HepG2 (cell line): ENCODE data around the gene ZMYM4. TPM values are rescaled to one million over a fixed set of nuclear protein-coding genes. Genes with fewer than 3 reads are reported as not detected.

ENCODE experiments used
- ATAC-seq: fragments of 200-7000 bp; cut with Tn5 transposase; 3 replicates; pipeline ENCODE4 v1.9.1; 2020; ENCODE audit warnings: mild to moderate bottlenecking, moderate library complexity
- BruUV-seq: library from RNA; stranded (reverse); fragments of 400-500 nt; replicated peaks from 2 replicates; lab custom pipeline; 2021; lab: Mats Ljungman, UMichigan
- CTCF ChIA-PET: fragments of 300-600 bp; formaldehyde crosslinking; extraction: SDS; loops from one replicate; lab custom pipeline; 2021; ENCODE audit warnings: low total read pairs, inconsistent platforms, low intra/inter-chr PET ratio; lab: Yijun Ruan, JAX
- POLR2A ChIA-PET: fragments of 350-600 bp; sonication (Branson Sonifier 250); formaldehyde crosslinking; loops from one replicate; lab custom pipeline; 2020; ENCODE audit warnings: antibody characterized with exemption, inconsistent platforms; lab: Yijun Ruan, JAX
- DNase-seq: peaks from one replicate; pipeline ENCODE4 v3.0.0-alpha.2; 2015; ENCODE audit warnings: low spot score
- FAIRE-seq: peaks from 3 replicates; lab custom pipeline; 2011; peaks lifted over from hg19 to GRCh38; lab: Jason Lieb, UNC
- H2AFZ ChIP-seq: one replicate; pipeline ENCODE4 v1.6.1; 2011; ENCODE audit warnings: low read length, inconsistent platforms
- H3K27ac ChIP-seq: fragments of 300-600 bp; 3 replicates; pipeline ENCODE4 v1.8.0; 2011; ENCODE audit warnings: mixed run types, mild to moderate bottlenecking, mixed read lengths, low read length, inconsistent platforms; ENCODE audit not compliant: insufficient read depth; ENCODE audit errors: extremely low read length
- H3K27me3 ChIP-seq, 2 experiments: fragments of 200-600 bp in 1 of 2; 2 replicates in 1 of 2; 3 replicates in 1 of 2; pipeline versions ENCODE4 v1.6.0 to v1.8.0; 2011; ENCODE audit warnings: low read length in 2 of 2, mild to moderate bottlenecking in 2 of 2, moderate library complexity in 2 of 2, inconsistent platforms in 1 of 2; ENCODE audit not compliant: insufficient read depth in 2 of 2, control insufficient read depth in 1 of 2
- H3K36me3 ChIP-seq, 2 experiments: fragments of 200-600 bp in 1 of 2; replicated peaks in 1 of 2; 2 replicates in 1 of 2; 3 replicates in 1 of 2; pipeline versions ENCODE4 v1.5.1 to v1.8.0; 2011; ENCODE audit warnings: low read length in 2 of 2, inconsistent platforms in 1 of 2; ENCODE audit not compliant: insufficient read depth in 2 of 2, control insufficient read depth in 1 of 2
- H3K4me1 ChIP-seq: 2 replicates; pipeline ENCODE4 v1.5.1; 2012; ENCODE audit warnings: low read length, inconsistent platforms; ENCODE audit not compliant: insufficient read depth
- H3K4me2 ChIP-seq: 2 replicates; pipeline ENCODE4 v1.6.0; 2011; ENCODE audit warnings: low read depth, low read length, inconsistent platforms
- H3K4me3 ChIP-seq, 3 experiments: fragments of 200-600 bp in 1 of 3; sonication (generic), shearing (Covaris generic) in 1 of 3; replicated peaks in 1 of 3; 2 replicates each; pipeline ENCODE4 v1.5.1; 2011 to 2016; ENCODE audit warnings: low read length in 3 of 3, inconsistent platforms in 2 of 3, low read depth in 2 of 3, mild to moderate bottlenecking in 2 of 3, control low read depth in 1 of 3, mixed read lengths in 1 of 3; ENCODE audit not compliant: insufficient read depth in 1 of 3
- H3K79me2 ChIP-seq: one replicate; pipeline ENCODE4 v1.6.1; 2011; ENCODE audit warnings: low read length, inconsistent platforms; ENCODE audit not compliant: insufficient read depth
- H3K9ac ChIP-seq: 2 replicates; pipeline ENCODE4 v1.6.0; 2011; ENCODE audit warnings: mild to moderate bottlenecking, low read depth, low read length, inconsistent platforms; ENCODE audit not compliant: insufficient read depth
- H3K9me3 ChIP-seq: 2 replicates; pipeline ENCODE4 v1.5.1; 2012; ENCODE audit warnings: mild to moderate bottlenecking, low read length
- H4K20me1 ChIP-seq: 2 replicates; pipeline ENCODE4 v1.6.0; 2011; ENCODE audit warnings: inconsistent platforms, mild to moderate bottlenecking, low read length, moderate library complexity; ENCODE audit not compliant: insufficient read depth
- CREB1 ChIP-seq, 2 experiments: fragments of 450-650 bp in 1 of 2; IDR thresholded peaks; 2 replicates each; pipeline ENCODE4 v1.6.1; 2016 to 2017; ENCODE audit warnings: control low read depth in 1 of 2, mild to moderate bottlenecking in 1 of 2, missing compliant biosample characterization in 1 of 2, missing genetic modification characterization in 1 of 2
- JDP2 ChIP-seq: sonication (generic); formaldehyde crosslinking; IDR thresholded peaks from 2 replicates; pipeline ENCODE4 v1.8.1; 2022; ENCODE audit warnings: missing genetic modification reagents, borderline replicate concordance
- KDM3A ChIP-seq: IDR thresholded peaks from 2 replicates; pipeline ENCODE4 v1.6.1; 2018; ENCODE audit warnings: low read depth, missing compliant biosample characterization
- MLX ChIP-seq: IDR thresholded peaks from 2 replicates; pipeline ENCODE4 v1.6.1; 2016
- USF2 ChIP-seq, 2 experiments: sonication (generic) in 1 of 2; formaldehyde crosslinking in 1 of 2; IDR thresholded peaks; 2 replicates each; pipeline versions ENCODE4 v1.5.1 to v1.6.1; 2011 to 2020; ENCODE audit warnings: borderline replicate concordance in 1 of 2, low read depth in 1 of 2, low read length in 1 of 2, mild to moderate bottlenecking in 1 of 2, missing genetic modification reagents in 1 of 2, moderate library complexity in 1 of 2
- WIZ ChIP-seq: sonication (generic); formaldehyde crosslinking; IDR thresholded peaks from 2 replicates; pipeline ENCODE4 v1.5.1; 2020; ENCODE audit warnings: mild to moderate bottlenecking, missing genetic modification reagents
- ZBTB8A ChIP-seq: sonication (generic); formaldehyde crosslinking; IDR thresholded peaks from 2 replicates; pipeline ENCODE4 v1.4.0; 2020; ENCODE audit warnings: mild to moderate bottlenecking, low read depth, missing genetic modification reagents, borderline replicate concordance
- ZSCAN30 ChIP-seq: sonication (generic); formaldehyde crosslinking; IDR thresholded peaks from 2 replicates; pipeline ENCODE4 v1.5.0; 2020; ENCODE audit warnings: mild to moderate bottlenecking, missing genetic modification reagents
- WGBS: methylation state at CpG from one replicate; pipeline ENCODE4 v1.1.6; 2017; ENCODE audit warnings: low lambda C conversion rate; 5-methylcytosine and 5-hydroxymethylcytosine counted together
- in situ Hi-C: cut with HindIII; loops from 2 replicates; pipeline ENCODE4 v1.10.0; 2017; ENCODE audit warnings: low pct_unique_long_range_greater_than_20kb; ENCODE audit not compliant: extremely low pct_ligation_motif_present
- intact Hi-C: fragments of 100-400 bp; cut with micrococcal nuclease; formaldehyde crosslinking; loops from one replicate; pipeline ENCODE4 v1.10.0; 2022; ENCODE audit not compliant: unreplicated experiment
- polyA plus RNA-seq, 8 experiments: library from polyadenylated mRNA; depleted of rRNA in 3 of 8; stranded (reverse) in 7 of 8; unstranded in 1 of 8; fragments of >200 nt; fragmentation: Illumina TruSeq in 4 of 8; extraction: Trizol in 4 of 8; gene quantifications; 2 replicates each; pipeline versions ENCODE4 v1.2.1 to v1.2.3, GENCODE V29; 2011 to 2016; ENCODE audit warnings: low read depth in 4 of 8, missing spikeins in 1 of 8, mixed read lengths in 1 of 8; ENCODE audit not compliant: insufficient read depth in 1 of 8
- total RNA-seq, 5 experiments: library from RNA; depleted of rRNA; stranded (reverse); fragments of >200 nt; fragmentation: Illumina TruSeq; extraction: Trizol; gene quantifications; 2 replicates each; pipeline ENCODE4 v1.2.3, GENCODE V29; 2016; ENCODE audit warnings: low read depth in 1 of 5

ZMYM4 gene
- total and polyA plus RNA-seq, 2 of the 13 experiments (the other 11 are each of a cell fraction or from before 2014, with no cell fraction given), result 13.9 to 37.6 TPM

- H3K4me2 ChIP-seq, result no peak overlapping the region
- no peaks in the 10 kb centered on the region for H3K4me1 ChIP-seq
- ChIA-PET CTCF (no interaction called here), POLR2A (no interaction called here)
- H3K4me3 ChIP-seq, result no peak overlapping the region
- peaks cover 6 to 38% of the 10 kb centered on the region in 2 experiments for H3K36me3 ChIP-seq
- H3K9ac ChIP-seq, result no peak overlapping the region
- H4K20me1 ChIP-seq, result no peaks in the 10 kb centered on the region; the same call in 1 of the 2 replicates
- ATAC-seq (no peak), FAIRE-seq (no peak), DNase-seq (no peak)
- no peaks in the 10 kb centered on the region for H3K27me3 ChIP-seq
- peaks cover 5% of the 10 kb centered on the region for H3K79me2 ChIP-seq
- intact Hi-C loops (no loop called here), in situ Hi-C loops (no loop called here)
- TF ChIP-seq ZBTB8A (no peak), KDM3A (CRISPR knock-in tag) (no peak)
- H2AFZ ChIP-seq, result no peak overlapping the region
- TSS peak; percentile 26 for BruUV-seq
- no peaks in the 10 kb centered on the region for H3K9me3 ChIP-seq
- WGBS, result 94% methylated on average over 2 of the region's 2 CpGs
- H3K27ac ChIP-seq, result no peak overlapping the region
These were observed 26.3 kb downstream of the ZMYM4 start for GRCh38 chr1:35294809-35295208.

- Histone ChIP-seq H3K4me3 (no peak overlapping the region), H3K27ac (no peak overlapping the region), H3K27me3 (no peaks in the 10 kb centered on the region), H4K20me1 (no peaks in the 10 kb centered on the region), H3K4me1 (no peaks in the 10 kb centered on the region), H3K9ac (no peak overlapping the region), H3K9me3 (no peaks in the 10 kb centered on the region), H2AFZ (no peak overlapping the region), H3K36me3 (peaks cover 5 to 30% of the 10 kb centered on the region in 2 experiments), H3K4me2 (no peak overlapping the region), H3K79me2 (peaks cover 13% of the 10 kb centered on the region)
- intact Hi-C loops, result loop anchor here (1.0 kb wide), 1 partner anchor 96 kb away; no protein-coding TSS in a partner anchor
- no peak for ATAC-seq
- in situ Hi-C loops, result no loop called here
- no TSS peak for BruUV-seq
- POLR2A ChIA-PET, result no interaction called here
- no peak for DNase-seq
- CTCF ChIA-PET, result interaction anchor here (2.1 kb wide), 1 partner anchor 96 kb away, joined by 16 read pairs; no protein-coding TSS in a partner anchor
- no peak for TF ChIP-seq USF2 (IDR thresholded peaks at IDR 0.05; ENCODE audit: low read depth, low read length)
- no peak for TF ChIP-seq USF2 (CRISPR knock-in tag; IDR thresholded peaks at IDR 0.05; ENCODE audit: borderline replicate concordance)
- no peak for TF ChIP-seq CREB1 (IDR thresholded peaks at IDR 0.05)
- TF ChIP-seq CREB1 (CRISPR knock-in tag; IDR thresholded peaks at IDR 0.05), result no peak
- TF ChIP-seq MLX (CRISPR knock-in tag), result no peak
- TF ChIP-seq WIZ (CRISPR knock-in tag), result no peak
- TF ChIP-seq ZSCAN30 (CRISPR knock-in tag), result no peak
- no peak for TF ChIP-seq JDP2 (CRISPR knock-in tag)
- 92% methylated on average over 2 of the region's 2 CpGs for WGBS
- FAIRE-seq, result no peak
These were observed 29.4 kb downstream of the ZMYM4 start for GRCh38 chr1:35297886-35298285.
